ENCODE results near the gene DHRS7B. TPM values are rescaled to one million over a fixed set of nuclear protein-coding genes. Genes with fewer than 3 reads are reported as not detected.

DHRS7B gene
- total RNA-seq, 1 donor from 2014 or later = 19.9 TPM

DNA sequence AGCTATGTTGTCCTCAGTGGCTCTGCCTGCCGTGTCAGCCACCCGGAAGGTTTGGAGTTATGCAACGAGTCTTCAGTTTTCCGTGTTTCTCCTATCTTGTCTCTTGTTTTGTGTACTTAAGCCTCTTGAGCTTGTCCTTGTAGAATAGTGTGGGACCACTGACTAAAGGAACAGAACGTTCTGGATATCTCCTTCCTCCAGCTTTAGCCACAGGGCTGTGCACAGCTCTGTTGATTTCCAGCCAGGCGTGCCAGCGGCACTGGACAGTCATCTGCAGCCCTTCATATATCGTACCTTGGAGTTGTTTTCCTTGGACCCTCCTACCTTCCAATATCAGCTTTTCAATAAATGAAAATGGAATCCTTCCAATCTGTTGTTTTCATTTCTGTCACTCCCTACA is 47.4 kb downstream of the DHRS7B start:
- Mint-ChIP-seq H3K4me3 (ENCODE audit: low read depth) (no peak overlapping the region), H3K27ac (no peak overlapping the region), H3K9me3 (ENCODE audit: low read depth) (no peaks in the 10 kb centered on the region), H3K36me3 (ENCODE audit: insufficient read depth) (peaks cover 11% of the 10 kb centered on the region), H3K4me1 (ENCODE audit: low read depth) (no peaks in the 10 kb centered on the region), H3K27me3 (no peaks in the 10 kb centered on the region)
- DNase-seq (ENCODE audit: low spot score, unreplicated experiment) = no peak
- TF ChIP-seq, protein P1, sequence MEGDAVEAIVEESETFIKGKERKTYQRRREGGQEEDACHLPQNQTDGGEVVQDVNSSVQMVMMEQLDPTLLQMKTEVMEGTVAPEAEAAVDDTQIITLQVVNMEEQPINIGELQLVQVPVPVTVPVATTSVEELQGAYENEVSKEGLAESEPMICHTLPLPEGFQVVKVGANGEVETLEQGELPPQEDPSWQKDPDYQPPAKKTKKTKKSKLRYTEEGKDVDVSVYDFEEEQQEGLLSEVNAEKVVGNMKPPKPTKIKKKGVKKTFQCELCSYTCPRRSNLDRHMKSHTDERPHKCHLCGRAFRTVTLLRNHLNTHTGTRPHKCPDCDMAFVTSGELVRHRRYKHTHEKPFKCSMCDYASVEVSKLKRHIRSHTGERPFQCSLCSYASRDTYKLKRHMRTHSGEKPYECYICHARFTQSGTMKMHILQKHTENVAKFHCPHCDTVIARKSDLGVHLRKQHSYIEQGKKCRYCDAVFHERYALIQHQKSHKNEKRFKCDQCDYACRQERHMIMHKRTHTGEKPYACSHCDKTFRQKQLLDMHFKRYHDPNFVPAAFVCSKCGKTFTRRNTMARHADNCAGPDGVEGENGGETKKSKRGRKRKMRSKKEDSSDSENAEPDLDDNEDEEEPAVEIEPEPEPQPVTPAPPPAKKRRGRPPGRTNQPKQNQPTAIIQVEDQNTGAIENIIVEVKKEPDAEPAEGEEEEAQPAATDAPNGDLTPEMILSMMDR (IDR thresholded peaks at IDR 0.05; ENCODE audit: unreplicated experiment) = no peak

DNA sequence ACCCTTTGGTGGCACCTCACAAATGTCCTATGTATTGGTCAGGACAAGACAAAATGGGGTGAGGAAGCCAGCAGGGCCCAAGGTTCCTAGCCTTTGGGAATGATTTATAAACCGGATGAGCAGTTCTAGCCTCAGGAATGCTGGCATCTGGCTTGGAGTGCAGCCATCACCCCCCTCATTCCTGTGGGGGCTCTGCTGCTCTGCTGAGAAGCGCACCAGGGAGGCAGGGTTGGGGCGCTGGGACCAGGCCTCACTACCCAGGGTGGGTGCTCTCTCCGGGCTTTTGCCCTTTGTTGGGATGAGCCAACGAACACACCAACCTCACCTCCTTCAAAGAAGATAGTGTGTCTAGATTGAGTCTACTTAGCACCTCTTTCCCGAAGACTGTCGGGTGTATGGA is 47.9 kb downstream of the DHRS7B start:
- H3K4me1 Mint-ChIP-seq (ENCODE audit: low read depth) = no peaks in the 10 kb centered on the region
- TF ChIP-seq, protein P1 (IDR thresholded peaks at IDR 0.05; ENCODE audit: unreplicated experiment) = no peak
- H3K27ac Mint-ChIP-seq = no peak overlapping the region

DNA sequence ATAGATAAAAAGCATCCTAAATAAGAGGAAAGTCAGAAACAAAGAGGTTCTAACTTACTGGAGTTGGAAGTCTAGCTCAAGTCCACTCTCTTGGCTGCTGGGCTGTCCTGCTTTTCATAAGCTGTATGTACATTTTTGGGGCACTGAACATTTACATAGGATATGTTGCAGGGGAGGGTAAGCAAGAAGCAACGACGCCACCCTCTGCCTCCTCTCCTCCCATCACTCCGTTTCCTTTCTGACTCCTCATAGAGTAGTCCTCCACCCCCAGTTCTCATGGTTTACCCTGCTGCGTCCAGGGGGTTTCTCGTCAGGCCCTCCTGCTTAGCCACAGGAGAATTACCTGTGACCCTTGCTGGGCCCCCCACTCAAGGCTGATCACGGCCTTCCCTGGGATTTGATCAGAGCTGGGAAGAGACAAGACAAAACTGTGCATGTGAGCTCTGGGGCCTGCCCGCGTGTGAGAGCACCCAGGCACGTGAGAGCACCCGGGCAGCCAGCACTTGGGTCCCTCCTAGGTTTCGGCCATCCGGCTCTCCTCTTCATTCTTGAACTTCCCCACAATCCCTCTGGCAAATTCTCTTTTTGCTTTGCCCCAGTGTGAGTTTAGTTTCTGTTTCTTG is 50.1 kb downstream of the DHRS7B start:
- H3K4me1 Mint-ChIP-seq (ENCODE audit: low read depth) = no peaks in the 10 kb centered on the region
- H3K9me3 Mint-ChIP-seq (ENCODE audit: low read depth) = no peaks in the 10 kb centered on the region
- H3K36me3 Mint-ChIP-seq (ENCODE audit: insufficient read depth) = peaks cover 12% of the 10 kb centered on the region
- no peaks in the 10 kb centered on the region for H3K27me3 Mint-ChIP-seq
- no peak overlapping the region for H3K4me3 Mint-ChIP-seq (ENCODE audit: low read depth)
- TF ChIP-seq, protein P1 (IDR thresholded peaks at IDR 0.05; ENCODE audit: unreplicated experiment) = no peak
- no peak overlapping the region for H3K27ac Mint-ChIP-seq
- DNase-seq (ENCODE audit: low spot score, unreplicated experiment) = no peak

More for the DNA sequence above, 47.9 kb downstream of the DHRS7B start:
- peaks cover 11% of the 10 kb centered on the region for H3K36me3 Mint-ChIP-seq (ENCODE audit: insufficient read depth)
- DNase-seq (ENCODE audit: low spot score, unreplicated experiment) = no peak
- no peak overlapping the region for H3K4me3 Mint-ChIP-seq (ENCODE audit: low read depth)
- no peaks in the 10 kb centered on the region for H3K27me3 Mint-ChIP-seq
- H3K9me3 Mint-ChIP-seq (ENCODE audit: low read depth) = no peaks in the 10 kb centered on the region

DNA sequence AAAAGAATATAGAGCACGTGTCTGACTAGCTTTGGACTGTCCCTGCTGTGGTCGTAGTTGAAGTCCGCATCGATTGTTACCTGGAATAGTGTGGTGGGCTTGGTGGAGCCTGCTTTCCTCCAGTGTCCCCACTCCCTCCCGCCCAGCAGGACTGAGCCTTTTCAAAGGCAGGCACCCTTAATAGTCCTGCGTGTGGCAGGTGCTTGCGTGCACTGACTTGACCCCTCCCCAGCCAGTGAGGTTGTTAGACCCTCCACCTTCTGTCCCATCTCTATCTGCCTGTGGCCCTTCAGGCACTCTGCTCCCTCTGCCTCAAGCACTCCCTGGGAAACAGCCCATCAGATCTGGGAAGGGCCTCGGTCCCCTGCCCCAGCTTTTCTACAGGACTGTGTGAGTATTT is 50.6 kb downstream of the DHRS7B start:
- H3K9me3 Mint-ChIP-seq (ENCODE audit: low read depth) = no peaks in the 10 kb centered on the region
- H3K4me3 Mint-ChIP-seq (ENCODE audit: low read depth) = no peak overlapping the region
- no peak overlapping the region for H3K27ac Mint-ChIP-seq
- TF ChIP-seq, protein P1 (IDR thresholded peaks at IDR 0.05; ENCODE audit: unreplicated experiment) = no peak
- DNase-seq (ENCODE audit: low spot score, unreplicated experiment) = no peak
- H3K4me1 Mint-ChIP-seq (ENCODE audit: low read depth) = no peaks in the 10 kb centered on the region
- peaks cover 9% of the 10 kb centered on the region for H3K36me3 Mint-ChIP-seq (ENCODE audit: insufficient read depth)
- H3K27me3 Mint-ChIP-seq = no peaks in the 10 kb centered on the region

DNA sequence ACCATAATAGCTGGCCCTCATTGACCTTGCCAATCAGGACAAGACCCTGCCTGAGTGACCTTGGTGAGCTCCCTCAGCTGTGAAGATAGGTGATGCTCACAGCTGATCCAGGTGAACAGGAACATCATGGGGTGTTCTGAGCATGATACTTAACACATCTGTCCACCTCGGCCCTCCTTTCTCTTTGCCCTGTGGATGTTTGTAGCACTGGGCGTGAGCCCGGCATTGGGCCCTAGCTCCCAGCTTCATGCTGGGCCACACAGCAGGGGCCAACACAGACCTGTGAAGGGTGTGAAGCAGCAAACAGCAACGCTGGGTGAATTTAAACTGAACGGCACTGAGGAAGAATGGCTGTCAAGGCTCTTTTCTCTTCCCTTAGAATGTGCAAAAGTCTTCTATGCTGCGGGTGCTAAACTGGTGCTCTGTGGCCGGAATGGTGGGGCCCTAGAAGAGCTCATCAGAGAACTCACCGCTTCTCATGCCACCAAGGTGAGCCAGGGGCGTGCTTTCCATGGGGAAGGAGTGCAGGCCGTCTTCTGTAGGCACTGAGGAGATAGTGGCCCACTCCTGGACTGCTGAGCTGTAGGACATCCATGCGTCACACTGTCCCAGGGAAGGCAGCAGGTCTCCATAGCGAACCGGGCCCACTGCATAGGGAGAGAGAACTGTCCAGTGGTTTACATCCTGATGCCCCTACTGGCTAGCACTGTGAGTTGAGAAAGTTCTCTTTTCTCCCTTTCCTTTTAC is 51.3 kb downstream of the DHRS7B start:
- Mint-ChIP-seq H3K36me3 (ENCODE audit: insufficient read depth) (peaks cover 8% of the 10 kb centered on the region), H3K9me3 (ENCODE audit: low read depth) (no peaks in the 10 kb centered on the region), H3K27me3 (no peaks in the 10 kb centered on the region), H3K4me3 (ENCODE audit: low read depth) (no peak overlapping the region), H3K4me1 (ENCODE audit: low read depth) (no peaks in the 10 kb centered on the region), H3K27ac (no peak overlapping the region)
- no peak for DNase-seq (ENCODE audit: low spot score, unreplicated experiment)
- TF ChIP-seq, protein P1 (IDR thresholded peaks at IDR 0.05; ENCODE audit: unreplicated experiment) = no peak
